Measurements from ENCODE around the gene LRP1. TPM values are rescaled to one million over a fixed set of nuclear protein-coding genes. Genes with fewer than 3 reads are reported as not detected.

LRP1 gene
- total and polyA plus RNA-seq, 2 experiments from 2014 or later = 28.5 to 77.5 TPM

GRCh38 chr12:57201631-57202030 lies 73.3 kb downstream of the LRP1 start:
- DNase-seq (ENCODE audit: low read depth in 1 of 2, low spot score in 1 of 2) = no peak
- peaks cover 47% of the 10 kb centered on the region for H3K36me3 ChIP-seq
- H3K9me3 ChIP-seq (ENCODE audit: low read depth) = no peaks in the 10 kb centered on the region
- H3K27me3 ChIP-seq = no peaks in the 10 kb centered on the region
- no peaks in the 10 kb centered on the region for H3K4me1 ChIP-seq (ENCODE audit: low read depth)
- H3K27ac ChIP-seq = no peak overlapping the region
- no peak for TF ChIP-seq CTCF (IDR thresholded peaks at IDR 0.05; ENCODE audit: low read depth, low read length)
- H3K4me3 ChIP-seq = no peak overlapping the region

GRCh38 chr12:57202321-57202720 lies 74.0 kb downstream of the LRP1 start:
- Histone ChIP-seq H3K4me1 (ENCODE audit: low read depth) (no peaks in the 10 kb centered on the region), H3K36me3 (peaks cover 44% of the 10 kb centered on the region), H3K9me3 (ENCODE audit: low read depth) (no peaks in the 10 kb centered on the region), H3K27me3 (no peaks in the 10 kb centered on the region), H3K27ac (no peak overlapping the region), H3K4me3 (no peak overlapping the region)
- no peak for DNase-seq (ENCODE audit: low read depth in 1 of 2, low spot score in 1 of 2)
- no peak for TF ChIP-seq CTCF (IDR thresholded peaks at IDR 0.05; ENCODE audit: low read depth, low read length)

GRCh38 chr12:57203201-57203600 lies 74.9 kb downstream of the LRP1 start:
- H3K36me3 ChIP-seq = peaks cover 44% of the 10 kb centered on the region
- H3K4me3 ChIP-seq = no peak overlapping the region
- H3K4me1 ChIP-seq (ENCODE audit: low read depth) = no peaks in the 10 kb centered on the region
- no peak for DNase-seq (ENCODE audit: low read depth in 1 of 2, low spot score in 1 of 2)
- H3K27ac ChIP-seq = no peak overlapping the region
- H3K9me3 ChIP-seq (ENCODE audit: low read depth) = no peaks in the 10 kb centered on the region
- H3K27me3 ChIP-seq = no peaks in the 10 kb centered on the region
- no peak for TF ChIP-seq CTCF (IDR thresholded peaks at IDR 0.05; ENCODE audit: low read depth, low read length)

- H3K27me3 ChIP-seq = no peaks in the 10 kb centered on the region
- no peaks in the 10 kb centered on the region for H3K9me3 ChIP-seq (ENCODE audit: low read depth)
- no peak for DNase-seq (ENCODE audit: low read depth in 1 of 2, low spot score in 1 of 2)
- no peak for TF ChIP-seq CTCF (IDR thresholded peaks at IDR 0.05; ENCODE audit: low read depth, low read length)
- H3K4me3 ChIP-seq = no peak overlapping the region
- peaks cover 44% of the 10 kb centered on the region for H3K36me3 ChIP-seq
- no peaks in the 10 kb centered on the region for H3K4me1 ChIP-seq (ENCODE audit: low read depth)
- H3K27ac ChIP-seq = no peak overlapping the region
These were observed 75.5 kb downstream of the LRP1 start for GRCh38 chr12:57203791-57204190.

GRCh38 chr12:57204454-57204853 lies 76.2 kb downstream of the LRP1 start:
- no peak for DNase-seq (ENCODE audit: low read depth in 1 of 2, low spot score in 1 of 2)
- no peak overlapping the region for H3K27ac ChIP-seq
- H3K4me3 ChIP-seq = no peak overlapping the region
- H3K9me3 ChIP-seq (ENCODE audit: low read depth) = no peaks in the 10 kb centered on the region
- peaks cover 44% of the 10 kb centered on the region for H3K36me3 ChIP-seq
- no peak for TF ChIP-seq CTCF (IDR thresholded peaks at IDR 0.05; ENCODE audit: low read depth, low read length)
- no peaks in the 10 kb centered on the region for H3K4me1 ChIP-seq (ENCODE audit: low read depth)
- H3K27me3 ChIP-seq = no peaks in the 10 kb centered on the region

GRCh38 chr12:57205186-57205585 lies 76.9 kb downstream of the LRP1 start:
- H3K36me3 ChIP-seq = peaks cover 43% of the 10 kb centered on the region
- DNase-seq (ENCODE audit: low read depth in 1 of 2, low spot score in 1 of 2) = no peak
- TF ChIP-seq CTCF (IDR thresholded peaks at IDR 0.05; ENCODE audit: low read depth, low read length) = no peak

More at GRCh38 chr12:57205186-57205585, 76.9 kb downstream of the LRP1 start:
- Histone ChIP-seq H3K27me3 (no peaks in the 10 kb centered on the region), H3K9me3 (ENCODE audit: low read depth) (no peaks in the 10 kb centered on the region), H3K4me1 (ENCODE audit: low read depth) (no peaks in the 10 kb centered on the region), H3K4me3 (no peak overlapping the region), H3K27ac (no peak overlapping the region)

Data from cardiac muscle cell (in vitro differentiated cells and primary cell).